GM12874 (cell line): ENCODE results near the gene PSMD3.
A peak's percentile ranks its signal among the peaks of the same experiment; 100 is the strongest.

ENCODE experiments used
- TF ChIP-seq, protein P1 (sequence below): IDR thresholded peaks from 2 replicates; pipeline ENCODE4 v1.5.1; 2011; ENCODE audit warnings: low read depth, mild to moderate bottlenecking, control low read depth, low read length, moderate library complexity; ENCODE audit not compliant: insufficient read depth

The PSMD3 gene

GRCh38 chr17:40015998-40016985, 35.7 kb downstream of the PSMD3 start:
- TF ChIP-seq, protein P1, sequence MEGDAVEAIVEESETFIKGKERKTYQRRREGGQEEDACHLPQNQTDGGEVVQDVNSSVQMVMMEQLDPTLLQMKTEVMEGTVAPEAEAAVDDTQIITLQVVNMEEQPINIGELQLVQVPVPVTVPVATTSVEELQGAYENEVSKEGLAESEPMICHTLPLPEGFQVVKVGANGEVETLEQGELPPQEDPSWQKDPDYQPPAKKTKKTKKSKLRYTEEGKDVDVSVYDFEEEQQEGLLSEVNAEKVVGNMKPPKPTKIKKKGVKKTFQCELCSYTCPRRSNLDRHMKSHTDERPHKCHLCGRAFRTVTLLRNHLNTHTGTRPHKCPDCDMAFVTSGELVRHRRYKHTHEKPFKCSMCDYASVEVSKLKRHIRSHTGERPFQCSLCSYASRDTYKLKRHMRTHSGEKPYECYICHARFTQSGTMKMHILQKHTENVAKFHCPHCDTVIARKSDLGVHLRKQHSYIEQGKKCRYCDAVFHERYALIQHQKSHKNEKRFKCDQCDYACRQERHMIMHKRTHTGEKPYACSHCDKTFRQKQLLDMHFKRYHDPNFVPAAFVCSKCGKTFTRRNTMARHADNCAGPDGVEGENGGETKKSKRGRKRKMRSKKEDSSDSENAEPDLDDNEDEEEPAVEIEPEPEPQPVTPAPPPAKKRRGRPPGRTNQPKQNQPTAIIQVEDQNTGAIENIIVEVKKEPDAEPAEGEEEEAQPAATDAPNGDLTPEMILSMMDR, result no peak

GRCh38 chr17:40017422-40018080, 36.9 kb downstream of the PSMD3 start:
- TF ChIP-seq, protein P1, result no peak

GRCh38 chr17:40018211-40019121, 37.9 kb downstream of the PSMD3 start:
- TF ChIP-seq, protein P1, result no peak

DNA sequence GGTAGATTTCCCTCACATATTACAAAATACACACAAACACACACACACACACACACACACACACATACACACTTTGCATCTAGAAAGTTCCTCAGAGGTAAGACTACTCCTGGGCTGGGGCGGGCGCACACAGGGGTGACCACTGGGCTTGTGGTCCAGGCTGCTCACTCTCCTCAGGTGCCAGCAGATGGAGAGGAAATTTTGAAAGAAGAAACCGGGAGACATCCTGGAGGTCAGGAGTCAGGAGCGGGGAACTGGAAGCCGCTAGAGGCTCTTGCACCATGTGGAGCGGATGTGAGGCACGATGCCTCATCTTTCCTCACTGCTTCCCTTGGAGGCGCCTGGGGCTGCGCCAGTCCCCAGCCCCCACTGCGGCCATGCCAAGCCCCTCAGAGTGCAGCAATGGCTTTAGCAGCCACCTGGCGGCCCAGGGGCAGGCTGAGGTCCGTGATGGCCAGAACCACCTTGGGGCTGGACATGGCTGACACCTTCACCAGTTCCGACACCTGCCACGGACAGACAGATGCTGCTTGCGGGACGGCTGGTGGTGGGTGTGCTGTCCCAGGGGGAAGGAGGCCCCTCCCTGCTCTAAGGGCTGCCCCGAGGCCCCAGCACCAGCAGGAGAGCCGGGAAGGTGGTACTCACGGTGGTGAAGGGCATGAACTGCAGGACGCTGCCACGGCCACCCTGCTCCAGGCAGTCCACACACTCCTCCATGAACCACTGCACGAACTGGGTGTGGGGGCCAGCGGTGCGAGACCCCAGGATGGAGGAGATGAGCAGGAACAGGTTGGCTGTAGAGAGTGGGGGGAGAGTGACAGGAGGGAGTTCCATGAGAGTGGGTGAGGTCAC, 38.8 kb downstream of the PSMD3 start:
- TF ChIP-seq, protein P1, result peak; percentile 20; the same call in 1 of the 2 replicates

DNA sequence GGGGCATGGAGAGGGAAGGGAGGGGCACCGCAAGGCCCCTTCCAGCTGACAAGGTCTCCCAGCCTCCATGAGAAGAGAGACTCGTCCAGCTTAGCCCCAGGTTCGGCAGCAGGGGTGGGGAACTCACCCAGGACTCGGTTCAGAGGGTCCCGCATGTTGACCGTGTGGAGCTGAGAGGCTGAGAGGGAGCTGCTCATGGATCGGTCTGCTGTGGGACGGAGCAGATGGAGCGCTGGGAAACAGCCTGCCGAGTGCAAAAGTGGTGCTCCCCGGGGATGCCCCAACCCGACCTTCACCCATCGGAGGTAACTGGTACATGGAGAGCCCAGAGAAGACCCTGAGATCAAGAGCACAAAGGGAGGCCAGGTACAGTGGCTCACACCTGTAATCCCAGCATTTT, 39.5 kb downstream of the PSMD3 start:
- TF ChIP-seq, protein P1, result no peak

- TF ChIP-seq, protein P1, result no peak
These were observed 40.9 kb downstream of the PSMD3 start for GRCh38 chr17:40021451-40021971.
